ENCODE results near the gene RGN. TPM values are rescaled to one million over a fixed set of nuclear protein-coding genes. Genes with fewer than 3 reads are reported as not detected.
A peak's percentile ranks its signal among the peaks of the same experiment; 100 is the strongest.

The RGN gene
- total RNA-seq = 5.8 TPM

GRCh38 chrX:47078129-47079043 lies at the start of gene RGN:
RGN (plus strand) TSS chrX:47078443; CDS start chrX:47081145, 2,702 bp downstream.

Small RNA genes within 50 kb of the gene (small RNA-seq; reads per million reads assigned to genes)
- gene RNU12-2P (1.6 reads per million, percentile 84 among the genes with 10 or more reads in this experiment), gene RNU6-1189P (not detected)

Other genes with a start within 250 kb of the RGN start
- gene RP2, start 241.4 kb upstream of the RGN start, total RNA-seq = 26.3 TPM
- 9.5 TPM for gene JADE3, start 166.0 kb upstream of the RGN start, total RNA-seq
- 64.1 TPM for gene NDUFB11, start 66.3 kb downstream of the RGN start, total RNA-seq
- 33.9 TPM for gene RBM10, start 66.8 kb downstream of the RGN start, total RNA-seq
- gene UBA1, start 115.4 kb downstream of the RGN start, total RNA-seq = 134 TPM
- gene CDK16, start 140.2 kb downstream of the RGN start, total RNA-seq = 96.2 TPM
- 183 TPM for gene USP11, start 154.6 kb downstream of the RGN start, total RNA-seq